HL-60 (cell line): ENCODE data around the gene EHBP1.
A peak's percentile ranks its signal among the peaks of the same experiment; 100 is the strongest.

Experiments used
- DNase-seq, 2 experiments: peaks; one replicate each; pipeline ENCODE4 v3.0.0-alpha.2; 2010 to 2020; ENCODE audit warnings: low read depth in 1 of 2, low spot score in 1 of 2
- H3K27ac ChIP-seq: fragments of 250-450 bp; sonication (Bioruptor Pico); replicated peaks from 2 replicates; pipeline ENCODE4 v1.5.1; 2020; ENCODE audit warnings: mild to moderate bottlenecking, moderate library complexity
- H3K27me3 ChIP-seq: fragments of 250-450 bp; sonication (Bioruptor Pico); 2 replicates; pipeline ENCODE4 v1.5.1; 2021; ENCODE audit warnings: mild to moderate bottlenecking, moderate library complexity; ENCODE audit not compliant: insufficient read depth, poor library complexity, severe bottlenecking
- H3K4me3 ChIP-seq: replicated peaks from 2 replicates; pipeline ENCODE4 v1.5.1; 2011; ENCODE audit warnings: mild to moderate bottlenecking, control low read depth, low read length; ENCODE audit not compliant: insufficient read depth
- GABPA ChIP-seq: IDR thresholded peaks from 2 replicates; pipeline ENCODE4 v1.6.1; 2012; ENCODE audit warnings: low read depth
- POLR2AphosphoS5 ChIP-seq: IDR thresholded peaks from 2 replicates; pipeline ENCODE4 v1.6.1; 2012; ENCODE audit warnings: low read depth
- SPI1 ChIP-seq: IDR thresholded peaks from 2 replicates; pipeline ENCODE4 v1.6.1; 2012; ENCODE audit warnings: low read depth, mild to moderate bottlenecking, borderline replicate concordance
- TF ChIP-seq, protein P1 (sequence below): IDR thresholded peaks from 2 replicates; pipeline ENCODE4 v1.6.1; 2012; ENCODE audit warnings: low read depth; ENCODE audit not compliant: insufficient replicate concordance
- TF ChIP-seq, protein P2 (sequence below): IDR thresholded peaks from one replicate; pipeline ENCODE4 v1.5.1; 2011; ENCODE audit warnings: low read length, control low read depth, inconsistent platforms; ENCODE audit not compliant: insufficient read depth

EHBP1 gene

DNA sequence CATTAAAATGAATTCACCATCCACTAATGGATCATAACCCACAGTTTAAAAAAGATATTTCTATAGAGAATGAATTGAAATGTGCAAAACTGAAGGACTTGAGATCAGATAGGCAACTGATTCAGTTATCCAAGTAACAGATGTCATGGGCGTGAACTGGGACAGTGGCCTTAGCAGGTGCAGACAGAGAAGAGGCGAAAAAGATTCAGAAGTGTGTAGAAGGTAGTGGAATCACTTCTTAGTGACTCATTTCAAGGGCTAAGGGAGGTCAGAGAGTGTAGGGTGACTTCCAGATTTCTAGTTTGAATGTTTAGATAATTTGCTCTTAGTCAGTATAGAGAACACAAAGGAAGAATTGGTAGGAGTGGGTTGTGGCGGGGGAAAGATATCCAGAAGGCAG, 79.7 kb downstream of the EHBP1 start:
- TF ChIP-seq, protein P1, sequence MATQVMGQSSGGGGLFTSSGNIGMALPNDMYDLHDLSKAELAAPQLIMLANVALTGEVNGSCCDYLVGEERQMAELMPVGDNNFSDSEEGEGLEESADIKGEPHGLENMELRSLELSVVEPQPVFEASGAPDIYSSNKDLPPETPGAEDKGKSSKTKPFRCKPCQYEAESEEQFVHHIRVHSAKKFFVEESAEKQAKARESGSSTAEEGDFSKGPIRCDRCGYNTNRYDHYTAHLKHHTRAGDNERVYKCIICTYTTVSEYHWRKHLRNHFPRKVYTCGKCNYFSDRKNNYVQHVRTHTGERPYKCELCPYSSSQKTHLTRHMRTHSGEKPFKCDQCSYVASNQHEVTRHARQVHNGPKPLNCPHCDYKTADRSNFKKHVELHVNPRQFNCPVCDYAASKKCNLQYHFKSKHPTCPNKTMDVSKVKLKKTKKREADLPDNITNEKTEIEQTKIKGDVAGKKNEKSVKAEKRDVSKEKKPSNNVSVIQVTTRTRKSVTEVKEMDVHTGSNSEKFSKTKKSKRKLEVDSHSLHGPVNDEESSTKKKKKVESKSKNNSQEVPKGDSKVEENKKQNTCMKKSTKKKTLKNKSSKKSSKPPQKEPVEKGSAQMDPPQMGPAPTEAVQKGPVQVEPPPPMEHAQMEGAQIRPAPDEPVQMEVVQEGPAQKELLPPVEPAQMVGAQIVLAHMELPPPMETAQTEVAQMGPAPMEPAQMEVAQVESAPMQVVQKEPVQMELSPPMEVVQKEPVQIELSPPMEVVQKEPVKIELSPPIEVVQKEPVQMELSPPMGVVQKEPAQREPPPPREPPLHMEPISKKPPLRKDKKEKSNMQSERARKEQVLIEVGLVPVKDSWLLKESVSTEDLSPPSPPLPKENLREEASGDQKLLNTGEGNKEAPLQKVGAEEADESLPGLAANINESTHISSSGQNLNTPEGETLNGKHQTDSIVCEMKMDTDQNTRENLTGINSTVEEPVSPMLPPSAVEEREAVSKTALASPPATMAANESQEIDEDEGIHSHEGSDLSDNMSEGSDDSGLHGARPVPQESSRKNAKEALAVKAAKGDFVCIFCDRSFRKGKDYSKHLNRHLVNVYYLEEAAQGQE = no peak
- TF ChIP-seq, protein P2, sequence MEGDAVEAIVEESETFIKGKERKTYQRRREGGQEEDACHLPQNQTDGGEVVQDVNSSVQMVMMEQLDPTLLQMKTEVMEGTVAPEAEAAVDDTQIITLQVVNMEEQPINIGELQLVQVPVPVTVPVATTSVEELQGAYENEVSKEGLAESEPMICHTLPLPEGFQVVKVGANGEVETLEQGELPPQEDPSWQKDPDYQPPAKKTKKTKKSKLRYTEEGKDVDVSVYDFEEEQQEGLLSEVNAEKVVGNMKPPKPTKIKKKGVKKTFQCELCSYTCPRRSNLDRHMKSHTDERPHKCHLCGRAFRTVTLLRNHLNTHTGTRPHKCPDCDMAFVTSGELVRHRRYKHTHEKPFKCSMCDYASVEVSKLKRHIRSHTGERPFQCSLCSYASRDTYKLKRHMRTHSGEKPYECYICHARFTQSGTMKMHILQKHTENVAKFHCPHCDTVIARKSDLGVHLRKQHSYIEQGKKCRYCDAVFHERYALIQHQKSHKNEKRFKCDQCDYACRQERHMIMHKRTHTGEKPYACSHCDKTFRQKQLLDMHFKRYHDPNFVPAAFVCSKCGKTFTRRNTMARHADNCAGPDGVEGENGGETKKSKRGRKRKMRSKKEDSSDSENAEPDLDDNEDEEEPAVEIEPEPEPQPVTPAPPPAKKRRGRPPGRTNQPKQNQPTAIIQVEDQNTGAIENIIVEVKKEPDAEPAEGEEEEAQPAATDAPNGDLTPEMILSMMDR = no peak
- TF ChIP-seq POLR2AphosphoS5 (no peak), SPI1 (no peak), GABPA (no peak)
- H3K4me3 ChIP-seq = no peak overlapping the region
- H3K27ac ChIP-seq = no peak overlapping the region
- no peak for DNase-seq
- no peaks in the 10 kb centered on the region for H3K27me3 ChIP-seq

DNA sequence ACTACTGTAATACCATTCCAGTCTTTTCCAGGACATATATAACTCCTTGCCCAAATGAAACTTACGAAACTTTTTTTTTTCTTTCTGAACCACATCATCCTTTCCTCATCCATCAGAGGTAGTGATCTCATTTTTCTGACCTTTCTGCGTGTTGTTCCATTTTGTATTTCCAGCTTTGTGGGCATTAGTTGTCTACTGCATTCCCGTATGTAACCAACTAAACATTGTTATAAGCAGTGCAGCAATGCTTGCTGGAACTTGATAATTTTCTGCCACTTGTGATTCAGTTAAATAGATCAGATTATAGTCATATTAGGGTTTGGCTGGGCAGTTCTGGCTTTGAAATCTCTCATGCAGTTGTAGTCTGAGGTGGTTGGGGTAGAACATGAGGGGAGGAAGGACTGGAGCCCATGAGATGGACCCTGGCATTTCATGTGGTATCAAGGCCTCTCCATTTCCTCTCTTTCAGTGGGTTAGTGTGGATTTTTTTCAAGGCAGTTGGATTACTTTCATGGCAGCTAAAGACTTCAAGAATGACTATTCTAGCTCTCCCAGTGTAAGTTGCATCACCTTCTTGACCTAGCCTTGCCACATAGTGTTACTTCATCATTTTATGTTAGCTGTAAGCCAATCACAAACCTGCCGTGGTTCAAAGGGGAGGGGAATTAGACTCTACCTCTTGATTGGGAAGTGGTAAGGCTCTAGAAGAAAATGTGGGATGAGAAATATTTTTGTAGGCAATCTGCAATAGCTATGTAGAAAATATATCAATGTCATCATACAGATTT, 80.5 kb downstream of the EHBP1 start:
- no peak overlapping the region for H3K4me3 ChIP-seq
- peak; percentile 78 to 84 for DNase-seq
- H3K27me3 ChIP-seq = no peaks in the 10 kb centered on the region
- TF ChIP-seq, protein P1 = no peak
- TF ChIP-seq GABPA (no peak), SPI1 (no peak), POLR2AphosphoS5 (no peak)
- TF ChIP-seq, protein P2 = no peak
- H3K27ac ChIP-seq = peak overlapping the region; percentile 45

DNA sequence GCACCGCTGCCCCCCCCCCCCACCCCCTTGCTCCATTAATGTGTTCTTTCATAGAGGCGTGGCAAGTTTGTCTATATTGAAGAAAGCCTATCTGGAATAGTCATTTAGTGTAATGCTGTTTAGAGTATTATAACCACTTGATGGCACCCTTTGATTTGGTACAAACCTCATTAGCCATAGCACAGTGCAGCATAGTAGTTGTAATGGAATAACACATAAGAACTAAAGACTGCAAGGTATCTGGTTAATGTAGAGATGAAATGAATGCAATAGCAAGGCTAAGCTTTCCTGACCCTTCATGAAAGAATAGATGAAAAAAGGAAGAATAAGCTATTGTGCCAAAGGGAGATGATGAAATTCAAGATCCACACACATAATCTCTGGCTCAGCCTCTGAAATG, 81.9 kb downstream of the EHBP1 start:
- Histone ChIP-seq H3K4me3 (no peak overlapping the region), H3K27me3 (no peaks in the 10 kb centered on the region), H3K27ac (no peak overlapping the region)
- TF ChIP-seq POLR2AphosphoS5 (no peak), GABPA (no peak)
- TF ChIP-seq, protein P1 = no peak
- DNase-seq = peak in 1 of 2 experiments; percentile 20
